ENCODE measurements around the gene TTLL11.

GRCh38 chr9:121844562-121844961 lies 248.5 kb downstream of the TTLL11 start:
- no peak for TF ChIP-seq CTCF (IDR thresholded peaks at IDR 0.05; ENCODE audit: low read depth, low read length, poor library complexity, severe bottlenecking)
- TF ChIP-seq EZH2phosphoT487 (IDR thresholded peaks at IDR 0.05; ENCODE audit: borderline replicate concordance, low read length): no peak

Measured in DOHH2 (cell line).